Caco-2 (cell line): ENCODE data around the gene JAML. TPM values are rescaled to one million over a fixed set of nuclear protein-coding genes. Genes with fewer than 3 reads are reported as not detected.

Experiments
- BruUV-seq: library from RNA; stranded (reverse); fragments of 400-500 nt; replicated peaks from 2 replicates; lab custom pipeline; 2021; lab: Mats Ljungman, UMichigan
- CTCF ChIA-PET: fragments of 300-600 bp; sonication (Branson Sonifier 250); formaldehyde crosslinking; loops from one replicate; lab custom pipeline; 2022; ENCODE audit warnings: antibody characterized with exemption; lab: Charles Lee
- POLR2A ChIA-PET: fragments of 300-600 bp; sonication (Branson Sonifier 250); formaldehyde crosslinking; loops from one replicate; lab custom pipeline; 2022; ENCODE audit warnings: antibody characterized with exemption; lab: Charles Lee
- DNase-seq, 2 experiments: peaks; one replicate each; pipeline versions ENCODE4 v3.0.0 to v3.0.0-alpha.2; 2020 to 2022
- H3K27me3 ChIP-seq: replicated peaks from 2 replicates; pipeline ENCODE4 v1.6.0; 2011; ENCODE audit warnings: low read length; ENCODE audit not compliant: control insufficient read depth, insufficient read depth
- H3K36me3 ChIP-seq: 2 replicates; pipeline ENCODE4 v1.5.1; 2011; ENCODE audit warnings: low read length; ENCODE audit not compliant: control insufficient read depth, insufficient read depth
- H3K4me1 ChIP-seq: fragments of 250-450 bp; sonication (Bioruptor Pico); 2 replicates; pipeline ENCODE4 v1.5.1; 2020; ENCODE audit warnings: mild to moderate bottlenecking
- H3K4me3 ChIP-seq: 2 replicates; pipeline ENCODE4 v1.5.1; 2011; ENCODE audit warnings: low read depth, mild to moderate bottlenecking, control low read depth, low read length
- H3K9me3 ChIP-seq: fragments of 250-450 bp; sonication (Bioruptor Pico); 2 replicates; pipeline ENCODE4 v1.5.1; 2020; ENCODE audit warnings: mild to moderate bottlenecking, moderate library complexity
- H3K27ac Mint-ChIP-seq: one replicate; pipeline ENCODE4 v1.8.0; 2022; ENCODE audit warnings: mixed read lengths; ENCODE audit not compliant: unreplicated experiment
- H3K27me3 Mint-ChIP-seq: one replicate; pipeline ENCODE4 v1.8.0; 2022; ENCODE audit warnings: mixed read lengths; ENCODE audit not compliant: insufficient read depth, unreplicated experiment
- H3K36me3 Mint-ChIP-seq: one replicate; pipeline ENCODE4 v1.8.0; 2022; ENCODE audit warnings: mild to moderate bottlenecking, mixed read lengths; ENCODE audit not compliant: insufficient read depth, unreplicated experiment
- H3K4me1 Mint-ChIP-seq: one replicate; pipeline ENCODE4 v1.8.0; 2022; ENCODE audit warnings: low read depth, mixed read lengths; ENCODE audit not compliant: unreplicated experiment
- H3K4me3 Mint-ChIP-seq: one replicate; pipeline ENCODE4 v1.8.0; 2022; ENCODE audit warnings: mild to moderate bottlenecking, moderate library complexity, mixed read lengths; ENCODE audit not compliant: unreplicated experiment
- H3K9me3 Mint-ChIP-seq: one replicate; pipeline ENCODE4 v1.8.0; 2022; ENCODE audit warnings: mixed read lengths; ENCODE audit not compliant: unreplicated experiment
- intact Hi-C: fragments of 100-400 bp; cut with micrococcal nuclease; formaldehyde crosslinking; loops from one replicate; pipeline ENCODE4 v1.10.0; 2022; ENCODE audit not compliant: unreplicated experiment
- total RNA-seq: library from RNA; stranded (reverse); gene quantifications from 2 replicates; pipeline ENCODE4 v1.2.3, GENCODE V29; 2022
- TF ChIP-seq, protein P1 (sequence below), 2 experiments: fragments of 200-600 bp in 1 of 2; IDR thresholded peaks; 1 replicate in 1 of 2; 2 replicates in 1 of 2; pipeline versions ENCODE4 v1.5.1 to v1.8.0; 2011 to 2022; ENCODE audit warnings: antibody characterized with exemption in 1 of 2, control low read depth in 1 of 2, inconsistent platforms in 1 of 2, low read depth in 1 of 2, low read length in 1 of 2, mild to moderate bottlenecking in 1 of 2, moderate library complexity in 1 of 2; ENCODE audit not compliant: insufficient read depth in 1 of 2, severe bottlenecking in 1 of 2, unreplicated experiment in 1 of 2

Gene JAML
- total RNA-seq, 1 experiment from 2014 or later = 8.9 TPM

DNA sequence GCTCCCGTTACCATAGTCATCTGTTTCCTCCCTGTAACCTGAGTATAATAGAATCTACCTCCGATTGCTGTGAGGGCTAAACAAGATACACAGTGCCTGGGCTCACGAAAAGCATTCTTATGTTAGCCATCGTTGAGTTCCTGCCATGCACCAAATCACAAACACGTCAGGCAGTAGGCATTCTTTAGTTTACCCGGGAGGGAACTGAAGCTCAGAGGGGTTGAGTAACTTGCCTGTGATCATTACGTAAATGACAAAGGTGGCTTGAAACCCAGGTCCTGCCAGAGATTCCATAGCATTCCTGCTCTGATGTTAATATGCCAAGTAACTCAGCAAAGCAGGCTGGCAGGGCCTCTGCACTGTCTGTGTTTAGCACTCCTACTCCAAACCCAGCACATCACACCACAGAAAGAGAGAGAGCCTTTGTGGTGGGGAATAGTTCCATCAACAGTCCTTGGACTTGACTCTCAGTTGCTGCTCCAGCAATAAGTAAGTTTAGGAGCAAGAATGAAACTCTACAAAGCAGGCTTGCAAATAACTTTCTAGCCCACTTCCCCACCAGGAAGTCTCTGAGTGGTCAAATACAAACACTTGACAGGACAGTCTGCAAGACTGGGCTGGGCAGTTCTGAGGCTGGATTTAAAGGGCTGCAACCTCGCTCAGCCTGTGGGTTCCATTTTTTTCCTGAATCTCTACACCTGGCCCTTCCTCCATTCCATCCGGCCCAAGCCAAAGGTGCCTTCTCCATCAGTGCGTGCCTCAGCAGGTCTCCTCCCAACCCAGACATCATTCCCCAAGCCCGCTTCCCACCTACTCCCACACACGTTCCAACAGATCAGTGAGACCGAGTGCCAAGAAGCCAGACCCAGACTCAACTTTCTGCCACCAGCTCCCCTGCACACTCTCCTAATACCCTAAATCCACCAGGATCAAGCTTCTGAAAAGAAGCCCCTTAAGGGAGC lies 49.5 kb downstream of the JAML start:
- Mint-ChIP-seq H3K9me3 (no peaks in the 10 kb centered on the region), H3K4me1 (peaks cover 16% of the 10 kb centered on the region), H3K36me3 (peaks cover 6% of the 10 kb centered on the region), H3K27me3 (no peaks in the 10 kb centered on the region), H3K27ac (no peak overlapping the region), H3K4me3 (no peak overlapping the region)
- intact Hi-C loops = loop anchor here (1.0 kb wide), 2 partner anchors 20 to 30 kb away; no protein-coding TSS in a partner anchor
- H3K4me3 ChIP-seq = no peak overlapping the region
- ChIA-PET CTCF (interaction anchor here (0.6 to 0.7 kb wide), 2 partner anchors 229 to 356 kb away, joined by 4 read pairs; no protein-coding TSS in a partner anchor), POLR2A (no interaction called here)
- TF ChIP-seq, protein P1, sequence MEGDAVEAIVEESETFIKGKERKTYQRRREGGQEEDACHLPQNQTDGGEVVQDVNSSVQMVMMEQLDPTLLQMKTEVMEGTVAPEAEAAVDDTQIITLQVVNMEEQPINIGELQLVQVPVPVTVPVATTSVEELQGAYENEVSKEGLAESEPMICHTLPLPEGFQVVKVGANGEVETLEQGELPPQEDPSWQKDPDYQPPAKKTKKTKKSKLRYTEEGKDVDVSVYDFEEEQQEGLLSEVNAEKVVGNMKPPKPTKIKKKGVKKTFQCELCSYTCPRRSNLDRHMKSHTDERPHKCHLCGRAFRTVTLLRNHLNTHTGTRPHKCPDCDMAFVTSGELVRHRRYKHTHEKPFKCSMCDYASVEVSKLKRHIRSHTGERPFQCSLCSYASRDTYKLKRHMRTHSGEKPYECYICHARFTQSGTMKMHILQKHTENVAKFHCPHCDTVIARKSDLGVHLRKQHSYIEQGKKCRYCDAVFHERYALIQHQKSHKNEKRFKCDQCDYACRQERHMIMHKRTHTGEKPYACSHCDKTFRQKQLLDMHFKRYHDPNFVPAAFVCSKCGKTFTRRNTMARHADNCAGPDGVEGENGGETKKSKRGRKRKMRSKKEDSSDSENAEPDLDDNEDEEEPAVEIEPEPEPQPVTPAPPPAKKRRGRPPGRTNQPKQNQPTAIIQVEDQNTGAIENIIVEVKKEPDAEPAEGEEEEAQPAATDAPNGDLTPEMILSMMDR (IDR thresholded peaks at IDR 0.05; ENCODE audit: insufficient read depth in 1 of 2, low read depth in 1 of 2, low read length in 1 of 2, severe bottlenecking in 1 of 2, unreplicated experiment in 1 of 2) = no peak
- H3K9me3 ChIP-seq = no peaks in the 10 kb centered on the region
- no peak for DNase-seq
- no TSS peak for BruUV-seq
- H3K4me1 ChIP-seq = peaks cover 6% of the 10 kb centered on the region; the same call in 1 of the 2 replicates
- H3K27me3 ChIP-seq = no peaks in the 10 kb centered on the region
- no peaks in the 10 kb centered on the region for H3K36me3 ChIP-seq

DNA sequence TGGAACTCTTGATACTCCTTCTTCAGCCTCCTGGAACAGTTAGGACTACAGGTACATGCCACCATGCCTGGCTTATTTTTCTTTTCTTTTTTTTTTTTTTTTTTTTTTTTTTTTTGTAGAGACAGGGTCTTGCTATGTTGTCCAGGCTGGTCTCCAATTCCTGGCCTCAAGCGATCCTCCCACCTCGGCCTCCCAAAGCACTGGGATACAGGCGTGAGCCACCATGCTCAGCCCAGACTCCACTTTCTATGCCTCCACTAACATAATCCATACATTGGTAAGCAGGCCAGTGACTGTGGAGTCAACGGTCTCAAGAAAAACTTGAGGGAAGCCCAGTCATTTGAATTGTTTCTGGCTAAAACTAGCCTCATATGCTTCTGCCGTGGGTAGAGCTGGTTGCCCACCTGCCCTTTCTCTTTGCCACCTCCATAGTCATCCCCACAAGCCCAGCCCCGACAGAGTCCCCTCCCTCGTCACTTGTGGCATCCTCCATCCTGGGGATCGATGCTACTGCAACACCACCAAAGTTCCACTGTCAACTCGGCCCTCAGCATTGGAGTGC lies 50.7 kb downstream of the JAML start:
- DNase-seq = no peak
- POLR2A ChIA-PET = no interaction called here
- TF ChIP-seq, protein P1 (IDR thresholded peaks at IDR 0.05; ENCODE audit: insufficient read depth in 1 of 2, low read depth in 1 of 2, low read length in 1 of 2, severe bottlenecking in 1 of 2, unreplicated experiment in 1 of 2) = no peak
- Histone ChIP-seq H3K36me3 (no peaks in the 10 kb centered on the region), H3K27me3 (no peaks in the 10 kb centered on the region; the same call in 1 of the 2 replicates), H3K4me1 (peaks cover under 1% of the 10 kb centered on the region; the same call in 1 of the 2 replicates), H3K9me3 (no peaks in the 10 kb centered on the region), H3K4me3 (no peak overlapping the region)
- Mint-ChIP-seq H3K36me3 (peaks cover 6% of the 10 kb centered on the region), H3K4me3 (no peak overlapping the region), H3K4me1 (peaks cover 16% of the 10 kb centered on the region), H3K9me3 (no peaks in the 10 kb centered on the region), H3K27me3 (no peaks in the 10 kb centered on the region), H3K27ac (no peak overlapping the region)
- BruUV-seq = no TSS peak
- CTCF ChIA-PET = interaction anchor here (3.4 kb wide), 1 partner anchor 29 kb away, joined by 36 read pairs; no protein-coding TSS in a partner anchor
- intact Hi-C loops = no loop called here

DNA sequence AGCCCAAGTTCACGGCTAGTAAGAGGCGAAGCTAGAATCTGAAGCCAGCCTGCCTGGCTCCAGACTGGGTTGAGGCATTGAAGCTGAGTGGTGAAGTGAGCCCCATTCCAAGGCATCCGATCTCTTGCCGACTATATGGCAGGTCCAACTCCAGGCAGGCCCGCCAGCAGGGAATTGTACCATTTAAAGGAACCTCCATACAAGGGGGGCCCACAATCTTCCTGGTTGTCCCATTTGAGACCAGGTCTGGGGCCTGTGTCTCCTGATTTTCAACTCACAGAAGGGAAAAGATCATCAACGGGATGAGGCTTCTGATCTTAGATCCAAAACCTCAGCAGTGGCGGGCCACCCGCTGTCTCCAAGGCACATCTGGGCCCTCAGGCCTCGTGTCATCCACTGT lies 52.5 kb downstream of the JAML start:
- H3K9me3 Mint-ChIP-seq = no peaks in the 10 kb centered on the region
- no peak overlapping the region for H3K4me3 ChIP-seq
- CTCF ChIA-PET = interaction anchor here (0.5 to 3.5 kb wide), 29 partner anchors 9 to 1837 kb away, joined by 3 to 37 read pairs (median 5); partner anchors contain the start of genes MPZL2, MPZL3 and SCN4B
- H3K9me3 ChIP-seq = no peaks in the 10 kb centered on the region
- peaks cover 24% of the 10 kb centered on the region for H3K4me1 Mint-ChIP-seq
- no peak overlapping the region for H3K4me3 Mint-ChIP-seq
- peaks cover 6% of the 10 kb centered on the region for H3K36me3 Mint-ChIP-seq
- no peak for DNase-seq
- TF ChIP-seq, protein P1 (IDR thresholded peaks at IDR 0.05; ENCODE audit: insufficient read depth in 1 of 2, low read depth in 1 of 2, low read length in 1 of 2, severe bottlenecking in 1 of 2, unreplicated experiment in 1 of 2) = no peak
- H3K27ac Mint-ChIP-seq = no peak overlapping the region
- H3K36me3 ChIP-seq = no peaks in the 10 kb centered on the region
- H3K27me3 Mint-ChIP-seq = no peaks in the 10 kb centered on the region
- H3K27me3 ChIP-seq = no peaks in the 10 kb centered on the region; the same call in 1 of the 2 replicates
- intact Hi-C loops = no loop called here
- peaks cover 3% of the 10 kb centered on the region; the same call in 1 of the 2 replicates for H3K4me1 ChIP-seq
- BruUV-seq = no TSS peak
- POLR2A ChIA-PET = interaction anchor here (0.7 kb wide), 1 partner anchor 104 kb away, joined by 4 read pairs; no protein-coding TSS in a partner anchor
